ENCODE results near the gene CHRNB2. TPM values are rescaled to one million over a fixed set of nuclear protein-coding genes. Genes with fewer than 3 reads are reported as not detected.

Gene CHRNB2
- total RNA-seq, 1 donor from 2014 or later = 0.11 TPM

GRCh38 chr1:154614901-154615300, 47.3 kb downstream of the CHRNB2 start:
- DNase-seq (ENCODE audit: low spot score) = peak; percentile 36
- peaks cover 20% of the 10 kb centered on the region for H3K4me1 Mint-ChIP-seq

DNA sequence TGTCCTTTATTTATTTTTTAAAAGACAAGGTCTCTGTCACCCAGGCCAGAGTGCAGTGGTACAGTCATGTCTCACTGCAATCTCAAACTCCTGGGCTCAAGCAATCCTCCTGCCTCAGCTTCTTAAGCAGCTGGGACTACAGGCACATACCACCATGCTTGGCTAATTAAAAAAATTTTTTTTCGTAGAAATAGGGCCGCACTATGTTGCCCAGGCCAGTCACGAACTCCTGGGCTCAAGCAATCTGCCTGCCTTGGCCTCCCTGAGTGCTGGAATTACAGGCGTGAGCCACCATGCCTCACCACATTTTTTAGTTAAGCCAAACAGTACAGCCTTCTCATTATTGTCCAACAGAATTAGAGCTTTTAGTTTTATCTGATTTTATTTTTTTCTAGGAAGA, 47.8 kb downstream of the CHRNB2 start:
- no peak overlapping the region for H3K4me3 ChIP-seq
- TF ChIP-seq EZH2 (IDR thresholded peaks at IDR 0.05) = no peak
- peaks cover 87% of the 10 kb centered on the region for H3K79me2 ChIP-seq (ENCODE audit: low read depth)
- H3K27ac ChIP-seq = no peak overlapping the region
- H2AFZ ChIP-seq (replicated peaks) = no peak overlapping the region
- Mint-ChIP-seq H3K4me1 (peaks cover 20% of the 10 kb centered on the region), H3K27ac (no peak overlapping the region), H3K27me3 (ENCODE audit: insufficient read depth, low read depth) (no peaks in the 10 kb centered on the region), H3K4me3 (no peak overlapping the region), H3K9me3 (no peaks in the 10 kb centered on the region), H3K36me3 (no peaks in the 10 kb centered on the region)
- H3K9me3 ChIP-seq (ENCODE audit: low read depth) = no peaks in the 10 kb centered on the region
- peaks cover 15% of the 10 kb centered on the region for H3F3A ChIP-seq (ENCODE audit: low read depth)
- peaks cover 65% of the 10 kb centered on the region for H4K20me1 ChIP-seq (ENCODE audit: low read depth)
- H3K4me2 ChIP-seq = no peak overlapping the region
- peaks cover 17% of the 10 kb centered on the region for H3K4me1 ChIP-seq
- no peaks in the 10 kb centered on the region for H3K36me3 ChIP-seq
- no peak for DNase-seq (ENCODE audit: low spot score)
- no peaks in the 10 kb centered on the region for H3K27me3 ChIP-seq
- H3K9ac ChIP-seq = no peak overlapping the region

More at GRCh38 chr1:154614901-154615300, 47.3 kb downstream of the CHRNB2 start:
- TF ChIP-seq, protein P1, sequence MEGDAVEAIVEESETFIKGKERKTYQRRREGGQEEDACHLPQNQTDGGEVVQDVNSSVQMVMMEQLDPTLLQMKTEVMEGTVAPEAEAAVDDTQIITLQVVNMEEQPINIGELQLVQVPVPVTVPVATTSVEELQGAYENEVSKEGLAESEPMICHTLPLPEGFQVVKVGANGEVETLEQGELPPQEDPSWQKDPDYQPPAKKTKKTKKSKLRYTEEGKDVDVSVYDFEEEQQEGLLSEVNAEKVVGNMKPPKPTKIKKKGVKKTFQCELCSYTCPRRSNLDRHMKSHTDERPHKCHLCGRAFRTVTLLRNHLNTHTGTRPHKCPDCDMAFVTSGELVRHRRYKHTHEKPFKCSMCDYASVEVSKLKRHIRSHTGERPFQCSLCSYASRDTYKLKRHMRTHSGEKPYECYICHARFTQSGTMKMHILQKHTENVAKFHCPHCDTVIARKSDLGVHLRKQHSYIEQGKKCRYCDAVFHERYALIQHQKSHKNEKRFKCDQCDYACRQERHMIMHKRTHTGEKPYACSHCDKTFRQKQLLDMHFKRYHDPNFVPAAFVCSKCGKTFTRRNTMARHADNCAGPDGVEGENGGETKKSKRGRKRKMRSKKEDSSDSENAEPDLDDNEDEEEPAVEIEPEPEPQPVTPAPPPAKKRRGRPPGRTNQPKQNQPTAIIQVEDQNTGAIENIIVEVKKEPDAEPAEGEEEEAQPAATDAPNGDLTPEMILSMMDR (IDR thresholded peaks at IDR 0.05) = peak; percentile 30
- TF ChIP-seq EZH2phosphoT487 (IDR thresholded peaks at IDR 0.05) (no peak), EZH2 (IDR thresholded peaks at IDR 0.05) (no peak)
- Mint-ChIP-seq H3K27me3 (ENCODE audit: insufficient read depth, low read depth) (no peaks in the 10 kb centered on the region), H3K27ac (no peak overlapping the region), H3K36me3 (no peaks in the 10 kb centered on the region), H3K9me3 (no peaks in the 10 kb centered on the region), H3K4me3 (no peak overlapping the region)
- Histone ChIP-seq H3F3A (ENCODE audit: low read depth) (peaks cover 20% of the 10 kb centered on the region), H3K27ac (no peak overlapping the region), H2AFZ (replicated peaks) (no peak overlapping the region), H3K79me2 (ENCODE audit: low read depth) (peaks cover 87% of the 10 kb centered on the region), H3K4me3 (no peak overlapping the region), H3K36me3 (no peaks in the 10 kb centered on the region), H4K20me1 (ENCODE audit: low read depth) (peaks cover 70% of the 10 kb centered on the region), H3K4me1 (peaks cover 17% of the 10 kb centered on the region), H3K9me3 (ENCODE audit: low read depth) (no peaks in the 10 kb centered on the region), H3K4me2 (no peak overlapping the region), H3K9ac (no peak overlapping the region), H3K27me3 (no peaks in the 10 kb centered on the region)

DNA sequence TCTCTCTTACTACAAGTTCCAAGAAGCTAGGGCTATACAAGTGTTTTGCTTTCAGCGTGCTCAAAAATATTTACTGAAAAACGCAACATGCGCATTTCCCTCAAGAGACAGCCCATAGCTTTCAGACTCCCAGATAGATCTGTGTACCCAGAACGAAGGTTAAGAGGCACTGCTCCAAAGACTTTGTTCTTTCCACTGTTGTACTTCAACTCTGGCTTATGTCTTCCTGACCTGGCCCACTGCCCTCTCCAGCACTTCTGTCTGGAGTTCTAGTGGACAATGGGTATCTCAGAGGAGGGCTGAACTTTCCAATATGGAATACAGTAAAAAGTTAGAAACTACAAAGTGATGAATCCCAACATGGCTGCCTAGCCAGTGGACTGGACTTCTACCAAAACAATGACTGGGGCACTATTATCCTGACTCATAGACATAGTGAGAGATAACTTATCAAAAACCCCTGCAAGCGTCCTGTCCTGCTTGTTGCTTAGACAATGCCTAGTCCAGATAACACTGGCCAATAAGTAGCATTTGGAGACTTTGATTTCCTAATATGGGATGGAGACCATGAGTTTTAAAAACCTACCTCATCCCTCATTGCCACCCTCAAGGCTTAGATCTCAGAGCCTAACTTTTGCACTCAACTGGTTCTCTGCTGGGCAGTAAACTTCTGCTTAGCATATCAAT, 49.2 kb downstream of the CHRNB2 start:
- H3K27me3 Mint-ChIP-seq (ENCODE audit: insufficient read depth, low read depth) = no peaks in the 10 kb centered on the region
- Histone ChIP-seq H3K9me3 (ENCODE audit: low read depth) (no peaks in the 10 kb centered on the region), H3K27ac (no peak overlapping the region), H3K9ac (no peak overlapping the region), H2AFZ (replicated peaks) (no peak overlapping the region), H3K4me3 (no peak overlapping the region), H3K36me3 (no peaks in the 10 kb centered on the region), H3F3A (ENCODE audit: low read depth) (peaks cover 3% of the 10 kb centered on the region), H3K4me2 (no peak overlapping the region), H3K4me1 (peaks cover 6% of the 10 kb centered on the region), H4K20me1 (ENCODE audit: low read depth) (peaks cover 54% of the 10 kb centered on the region), H3K27me3 (no peaks in the 10 kb centered on the region), H3K79me2 (ENCODE audit: low read depth) (peaks cover 89% of the 10 kb centered on the region)
- H3K4me1 Mint-ChIP-seq = peaks cover 8% of the 10 kb centered on the region
- no peaks in the 10 kb centered on the region for H3K36me3 Mint-ChIP-seq
- H3K27ac Mint-ChIP-seq = no peak overlapping the region
- TF ChIP-seq EZH2 (IDR thresholded peaks at IDR 0.05) (no peak), EZH2phosphoT487 (IDR thresholded peaks at IDR 0.05) (no peak)
- TF ChIP-seq, protein P1 (IDR thresholded peaks at IDR 0.05) = no peak
- DNase-seq (ENCODE audit: low spot score) = no peak
- H3K4me3 Mint-ChIP-seq = no peak overlapping the region
- H3K9me3 Mint-ChIP-seq = no peaks in the 10 kb centered on the region

All from neural progenitor cell (in vitro differentiated cells).